NCI-H446 (cell line): ENCODE data around the gene DNAJB13.
"Not testable (repeated sequence)": the region's sequence is repeated elsewhere in the genome, so short reads cannot be mapped to it uniquely, and the experiment has no call there.

Experiments used
- DNase-seq, 2 experiments: peaks; one replicate each; lab custom pipeline; 2025; lab: John Stamatoyannopoulos, UW

The DNAJB13 gene

DNA sequence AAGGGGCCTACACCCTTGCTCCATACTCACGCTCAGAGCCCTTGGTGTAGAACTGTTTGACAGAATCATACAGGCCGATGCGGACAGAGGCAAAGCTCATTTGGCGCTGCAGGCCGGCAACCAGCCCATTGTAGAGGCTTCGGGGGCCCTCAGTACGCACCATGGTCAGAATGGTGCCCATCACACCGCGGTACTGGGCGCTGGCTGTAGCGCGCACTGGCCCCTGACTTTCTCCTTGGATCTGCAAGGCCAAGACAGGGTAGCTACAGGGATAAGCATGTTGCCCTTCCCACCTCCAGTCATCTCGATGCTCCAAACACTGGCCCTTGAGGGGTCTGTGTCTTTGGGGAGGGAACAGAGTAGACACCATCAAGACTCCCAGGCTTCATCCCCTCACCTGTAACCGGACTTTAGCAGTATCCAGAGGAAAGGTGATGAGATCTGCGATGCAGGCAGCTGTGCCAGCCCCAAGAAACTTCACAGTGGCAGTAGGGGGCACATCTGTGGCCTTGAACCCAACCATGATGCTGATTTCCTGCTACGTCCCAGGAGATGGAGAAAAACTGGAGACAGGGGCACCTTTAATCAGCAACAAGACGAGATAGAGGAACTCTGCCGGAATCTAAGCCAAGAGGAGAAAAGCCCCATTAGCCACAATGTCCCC lies 27.2 kb downstream of the DNAJB13 start:
- DNase-seq = no peak

DNA sequence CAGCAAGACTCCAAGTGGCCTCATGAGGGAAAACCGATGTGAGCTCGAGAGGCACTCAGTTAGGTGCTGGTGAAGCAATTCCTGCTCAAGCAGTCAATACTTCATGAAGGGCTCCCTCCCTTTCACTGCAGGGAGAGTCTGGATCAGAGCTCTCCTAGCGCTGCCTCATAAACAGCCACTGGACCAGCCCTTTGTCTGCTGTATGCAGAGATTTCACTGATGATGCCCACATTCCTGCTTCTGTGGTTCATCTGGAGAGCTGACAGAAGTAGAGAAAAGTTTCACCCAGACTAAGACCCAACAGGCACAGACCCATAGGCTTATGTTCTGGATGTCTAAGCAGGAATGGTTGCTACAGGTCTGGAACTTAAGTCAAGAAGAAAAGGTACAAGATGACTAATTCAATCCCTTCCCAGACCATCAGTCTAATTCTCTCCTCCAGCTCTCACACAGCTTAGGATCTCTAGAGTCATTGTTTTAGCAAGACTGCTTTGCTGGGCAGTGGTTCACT lies 27.8 kb downstream of the DNAJB13 start:
- no peak for DNase-seq

DNA sequence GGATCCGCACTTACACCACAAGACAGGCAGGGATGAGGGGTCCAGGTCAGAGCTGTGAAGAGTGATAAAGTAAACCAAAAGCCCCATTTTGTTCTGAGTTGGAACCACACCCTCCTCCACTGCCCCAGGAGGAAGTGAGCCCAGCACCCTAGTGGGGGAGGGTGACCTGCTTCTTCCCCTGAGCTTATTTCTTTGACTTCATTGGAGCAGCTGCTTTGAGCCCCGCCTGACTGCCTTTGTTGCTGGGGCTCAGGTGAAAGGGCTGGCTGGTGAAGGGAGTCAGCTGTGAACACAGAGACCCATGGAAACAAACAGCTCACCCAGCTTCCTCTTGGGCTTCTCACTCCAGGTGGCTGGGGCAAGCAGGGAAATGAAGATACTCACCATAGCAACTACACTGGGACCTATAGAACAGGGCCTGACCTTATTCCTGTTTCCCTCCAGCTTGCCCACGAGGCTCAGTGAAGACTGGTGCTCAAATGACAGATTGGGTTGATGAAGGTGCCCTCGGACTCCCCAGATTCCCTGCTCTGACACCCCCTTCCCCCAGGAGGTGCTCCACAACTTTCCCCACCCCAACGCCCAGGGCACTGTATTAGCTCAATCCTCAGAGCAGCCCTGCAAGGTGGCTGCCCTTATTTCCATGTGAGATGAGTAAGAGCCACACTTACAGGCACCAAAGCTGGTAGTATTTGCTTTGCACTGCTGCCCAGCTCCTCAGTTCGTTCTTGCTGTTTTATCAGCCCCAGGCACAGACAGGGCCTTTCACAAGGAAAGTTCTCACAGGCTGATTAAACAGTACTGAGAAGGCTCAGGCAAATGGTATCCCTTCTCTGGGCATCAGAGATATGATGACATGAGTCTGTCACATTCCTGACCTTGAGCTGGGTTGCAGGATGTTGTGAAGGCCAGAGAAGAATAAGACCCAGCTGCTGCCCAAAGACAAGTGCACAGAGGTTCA lies 29.5 kb downstream of the DNAJB13 start:
- DNase-seq = no peak

DNA sequence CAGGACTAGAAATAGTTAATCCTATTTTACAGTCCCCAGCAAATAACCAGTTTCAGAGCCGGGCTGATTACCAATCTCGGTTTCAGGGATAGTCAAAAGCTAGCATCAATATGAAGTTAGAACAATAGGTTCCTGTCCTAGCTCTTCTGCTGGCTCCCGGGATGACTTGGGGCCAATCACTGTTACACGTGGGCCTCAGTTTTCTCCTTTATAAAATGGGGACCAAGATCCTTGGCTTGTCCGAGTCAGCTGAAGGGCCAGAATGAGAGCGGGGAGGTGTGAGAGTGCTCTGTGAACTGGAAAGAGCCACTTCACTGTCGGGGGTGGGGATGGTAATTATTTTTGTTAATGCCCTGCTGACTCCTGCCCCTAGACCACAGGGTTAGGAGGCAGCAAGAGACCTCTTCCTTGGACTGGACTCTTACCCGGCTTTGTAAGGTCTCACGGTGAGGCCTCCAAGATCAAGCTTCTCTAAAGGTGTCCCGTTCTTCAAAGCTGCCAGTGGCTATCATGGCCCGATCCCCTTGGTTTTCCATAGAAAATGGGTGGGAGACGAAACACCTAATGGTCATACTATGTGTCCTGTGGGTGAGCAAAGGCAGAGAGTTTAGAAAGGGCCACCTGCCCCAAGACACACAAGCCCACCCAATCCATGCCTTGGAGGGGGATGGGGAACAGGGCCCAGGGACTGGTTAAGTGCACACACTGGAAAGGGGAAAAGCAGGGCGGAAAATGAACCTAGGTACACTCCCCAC lies 30.4 kb downstream of the DNAJB13 start:
- no peak for DNase-seq

DNA sequence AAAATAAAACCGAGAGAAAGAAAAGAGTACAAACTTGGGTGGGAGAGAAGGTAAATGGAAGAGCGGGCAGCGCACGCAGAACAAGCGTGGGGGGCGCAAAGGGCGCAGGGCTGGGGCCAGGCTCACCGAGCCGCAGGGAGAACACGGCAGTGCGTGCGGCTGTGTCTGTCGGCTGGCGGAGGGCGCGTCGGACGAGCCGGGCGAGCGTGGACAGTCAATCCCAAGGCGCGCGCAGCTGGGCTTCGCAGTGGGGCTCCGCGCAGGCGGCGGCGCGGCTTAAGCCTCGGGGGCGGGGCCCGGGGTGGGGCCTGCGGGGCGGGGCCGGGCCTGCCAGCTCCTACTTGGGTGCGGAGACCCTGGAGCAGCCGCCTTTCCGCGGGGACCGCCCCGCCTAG lies 31.8 kb downstream of the DNAJB13 start, which contains the start of gene UCP2:
Gene UCP2, minus strand, starts transcription at position 249 of the 395 bp plus-strand sequence. CDS start 4,465 bp downstream, outside the sequence.
- DNase-seq = peak; percentile 84 to 94

DNA sequence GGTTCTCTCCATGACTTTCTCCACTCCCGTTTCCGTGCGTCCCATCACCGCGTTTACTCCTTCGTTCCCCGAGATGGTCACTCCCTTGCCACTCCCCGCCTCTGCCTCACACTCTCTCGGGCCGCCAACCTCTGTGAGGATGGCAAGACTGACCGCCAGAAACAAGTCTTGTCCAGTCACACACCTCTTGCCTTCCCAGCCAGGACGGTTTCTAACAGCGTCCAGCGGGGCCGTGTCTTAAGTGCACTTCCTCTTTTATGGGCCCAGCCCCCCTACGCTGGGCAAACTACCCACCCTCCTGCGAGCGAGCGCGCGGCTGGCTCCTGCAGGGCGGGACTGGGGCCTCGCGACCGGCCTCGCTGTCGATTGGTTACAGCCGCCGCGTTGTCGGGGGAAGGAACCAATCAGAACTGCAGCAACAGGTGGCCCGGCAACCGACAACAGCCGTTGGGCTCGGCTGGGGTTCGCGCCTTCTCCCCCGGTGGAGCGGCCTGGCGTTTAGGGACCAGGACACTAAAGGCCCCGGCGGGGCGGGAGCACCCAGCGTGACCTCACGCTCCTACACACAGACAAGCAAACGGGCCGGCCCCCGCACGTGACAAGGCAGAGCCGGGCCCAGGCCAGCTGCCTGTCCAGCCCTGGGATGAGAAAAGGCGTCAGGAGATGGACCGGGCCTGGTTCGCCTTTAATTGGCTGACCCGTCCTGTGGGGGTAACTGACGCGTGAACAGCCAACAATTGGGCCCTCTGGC lies 32.3 kb downstream of the DNAJB13 start:
- peak; percentile 94 to 98 for DNase-seq

DNA sequence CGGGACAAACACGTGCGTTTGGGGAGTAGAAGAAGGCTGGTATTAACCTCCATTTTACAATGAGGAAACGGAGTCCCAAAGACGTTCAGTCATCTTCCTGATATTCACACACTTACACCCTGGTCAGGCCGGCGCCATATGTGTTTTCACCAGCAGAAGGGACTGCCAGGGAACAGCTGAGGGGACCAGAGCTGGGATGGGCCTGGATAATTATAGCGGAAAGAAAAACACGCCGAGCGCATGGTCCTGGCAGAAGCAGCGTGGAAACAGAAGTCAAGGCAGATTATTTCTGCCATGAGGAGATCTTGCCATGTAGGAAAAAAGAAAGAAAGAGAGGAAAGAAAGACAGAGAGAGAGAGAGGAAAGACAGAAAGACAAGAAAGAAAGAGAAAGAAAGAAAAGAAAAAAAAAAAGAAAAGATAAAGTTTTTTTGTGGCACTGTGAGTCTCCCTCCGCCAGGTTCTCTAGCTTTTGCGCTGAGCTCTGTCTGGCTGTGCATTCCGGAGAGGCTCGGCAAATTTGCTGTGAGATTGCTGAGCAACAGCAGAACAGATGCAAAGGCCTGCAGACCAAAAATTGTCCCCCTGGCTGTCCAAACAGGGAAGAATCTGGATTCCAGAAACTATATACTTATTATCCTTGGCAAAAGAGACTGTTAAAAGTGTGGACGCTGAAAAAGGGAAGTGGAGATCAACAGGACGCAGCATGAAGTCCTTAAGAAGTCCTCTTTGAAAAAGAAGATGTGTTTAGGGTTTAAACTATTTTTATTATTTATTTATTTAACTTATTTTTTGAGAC lies 33.1 kb downstream of the DNAJB13 start:
- peak; percentile 78 to 83 for DNase-seq

DNA sequence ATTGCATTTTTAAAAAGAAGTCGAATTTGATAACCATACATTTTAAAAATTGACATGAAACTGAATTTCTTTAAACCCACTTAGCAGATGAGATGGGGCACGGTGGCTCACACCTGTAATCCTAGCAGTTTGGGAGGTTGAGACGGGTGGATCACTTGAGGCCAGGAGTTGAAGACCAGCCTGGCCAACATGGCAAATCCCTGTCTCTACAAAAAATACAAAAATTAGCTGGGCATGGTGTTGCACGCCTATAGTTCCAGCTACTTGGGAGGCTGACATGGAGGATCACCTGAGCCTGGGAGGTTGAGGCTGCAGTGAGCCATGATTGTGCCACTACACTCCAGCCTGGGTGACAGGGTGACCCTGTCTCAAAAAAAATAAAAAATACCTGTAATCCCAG lies 34.8 kb downstream of the DNAJB13 start:
- DNase-seq = not testable (repeated sequence)

DNA sequence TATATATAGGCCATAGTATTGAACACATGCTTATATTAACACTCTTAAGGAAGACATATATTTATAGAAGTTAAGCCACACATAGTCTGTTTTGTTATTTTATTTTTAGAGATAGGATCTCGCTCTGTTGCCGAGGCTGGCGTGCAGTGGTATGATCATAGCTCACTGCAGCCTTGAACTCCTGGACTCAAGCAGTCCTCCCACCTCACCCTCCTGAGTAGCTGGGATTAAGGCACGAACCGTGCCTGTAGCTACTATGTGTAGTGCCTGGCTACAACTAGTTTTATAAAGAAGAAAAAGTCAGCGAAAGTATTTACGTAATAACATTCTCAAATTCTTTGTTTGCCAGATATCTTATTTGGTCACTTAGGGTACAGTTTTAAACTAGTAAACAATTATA lies 37.4 kb downstream of the DNAJB13 start:
- no peak for DNase-seq

DNA sequence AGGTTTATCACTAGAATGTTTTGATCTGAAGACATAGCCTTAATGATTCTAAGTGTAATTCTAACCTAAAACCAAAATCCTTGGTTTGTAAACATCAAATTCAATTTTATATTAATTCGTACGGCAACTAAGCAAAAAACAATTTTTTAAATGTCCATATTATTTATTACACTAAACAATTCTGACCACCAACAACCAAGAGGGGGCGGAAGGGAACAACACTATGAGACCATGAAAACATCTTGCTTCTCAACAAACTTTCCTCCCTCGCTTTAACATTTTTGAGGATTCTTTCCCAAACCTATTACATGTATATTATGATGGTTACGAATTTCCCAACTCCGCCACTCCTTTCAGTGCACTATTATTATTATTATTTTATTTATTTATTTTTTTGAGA lies 38.3 kb downstream of the DNAJB13 start:
- no peak for DNase-seq

DNA sequence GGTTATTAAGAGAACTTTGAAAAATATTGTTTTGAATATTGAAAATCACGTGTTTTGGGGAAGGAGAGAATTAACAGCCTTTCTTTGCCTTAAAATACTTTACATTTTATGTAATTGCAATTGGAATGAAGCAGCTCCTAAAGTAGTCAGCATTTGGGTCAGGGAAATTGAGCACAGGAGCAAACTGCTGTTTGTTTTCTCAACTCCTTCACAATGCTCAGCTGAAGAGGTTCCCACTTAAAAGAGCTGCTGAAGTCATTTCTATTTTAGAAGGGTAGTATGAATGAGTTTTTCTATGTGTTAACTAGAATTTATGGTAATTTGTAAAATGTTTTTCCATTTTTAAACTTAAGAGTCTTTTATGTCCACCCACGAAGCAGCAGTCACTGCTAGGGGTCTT lies 39.9 kb downstream of the DNAJB13 start:
- DNase-seq = no peak

DNA sequence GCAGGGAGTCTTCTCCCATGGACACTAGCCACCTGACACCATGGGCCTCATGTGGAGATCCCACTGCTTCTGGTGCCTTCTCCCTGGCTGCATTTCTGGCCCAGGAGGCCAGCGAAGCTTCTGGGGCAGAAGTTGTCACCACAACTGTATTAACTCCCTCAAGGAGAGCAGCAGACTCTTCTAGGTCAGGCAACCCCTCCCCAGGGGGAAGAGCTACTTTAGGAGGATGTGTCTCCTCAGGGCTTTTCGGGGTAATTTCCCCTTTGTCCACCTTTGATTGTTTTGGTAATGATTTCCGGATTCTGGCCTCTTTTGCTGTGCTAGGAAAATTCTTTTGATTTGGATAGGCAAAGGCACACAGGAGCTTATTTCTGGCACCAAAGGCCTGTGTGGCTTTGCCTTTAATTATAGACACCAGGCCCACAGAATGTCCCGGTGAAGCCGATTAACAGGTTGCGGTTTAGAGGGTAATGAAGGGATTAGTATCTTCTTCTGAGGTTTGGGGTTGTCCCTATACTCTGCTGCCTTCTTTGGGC lies 40.7 kb downstream of the DNAJB13 start:
- DNase-seq = no peak

DNA sequence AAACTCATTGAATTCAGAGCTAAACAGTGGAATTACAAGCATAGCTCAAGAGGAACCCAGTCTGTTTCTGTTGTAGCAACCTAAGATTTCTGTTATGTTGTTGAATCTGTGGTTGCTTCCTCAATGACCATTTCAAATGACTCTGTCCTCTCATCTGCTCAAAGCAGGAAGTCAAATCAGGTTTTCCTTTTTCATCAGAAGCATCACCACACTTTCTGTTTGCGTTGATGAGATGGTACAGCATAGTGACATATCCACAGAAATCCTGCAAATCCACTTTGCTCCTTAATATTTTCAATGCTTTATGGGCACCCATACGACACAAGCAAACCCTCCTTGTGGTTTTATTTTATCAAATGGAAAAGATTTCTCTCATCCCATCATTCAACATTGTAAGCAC lies 44.4 kb downstream of the DNAJB13 start:
- DNase-seq = no peak

DNA sequence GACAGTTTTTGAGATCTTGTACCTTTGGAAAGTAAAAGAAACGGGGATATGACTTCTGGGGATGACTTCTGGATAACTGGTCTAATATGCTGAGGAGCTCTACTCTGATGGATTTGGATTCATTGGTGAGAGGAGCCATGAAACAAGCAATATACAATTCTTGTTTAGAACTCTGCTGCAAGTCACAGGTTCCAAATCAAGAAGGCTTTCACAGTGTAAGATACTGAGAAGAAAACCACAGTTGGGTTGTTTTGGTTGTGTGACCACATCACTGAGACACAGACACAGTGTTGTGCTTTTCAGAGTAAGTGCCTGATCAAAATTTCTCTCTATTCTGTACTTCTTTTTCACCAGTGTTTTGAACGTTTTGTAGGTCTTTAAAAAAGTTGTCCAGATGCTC lies 44.9 kb downstream of the DNAJB13 start:
- no peak for DNase-seq

DNA sequence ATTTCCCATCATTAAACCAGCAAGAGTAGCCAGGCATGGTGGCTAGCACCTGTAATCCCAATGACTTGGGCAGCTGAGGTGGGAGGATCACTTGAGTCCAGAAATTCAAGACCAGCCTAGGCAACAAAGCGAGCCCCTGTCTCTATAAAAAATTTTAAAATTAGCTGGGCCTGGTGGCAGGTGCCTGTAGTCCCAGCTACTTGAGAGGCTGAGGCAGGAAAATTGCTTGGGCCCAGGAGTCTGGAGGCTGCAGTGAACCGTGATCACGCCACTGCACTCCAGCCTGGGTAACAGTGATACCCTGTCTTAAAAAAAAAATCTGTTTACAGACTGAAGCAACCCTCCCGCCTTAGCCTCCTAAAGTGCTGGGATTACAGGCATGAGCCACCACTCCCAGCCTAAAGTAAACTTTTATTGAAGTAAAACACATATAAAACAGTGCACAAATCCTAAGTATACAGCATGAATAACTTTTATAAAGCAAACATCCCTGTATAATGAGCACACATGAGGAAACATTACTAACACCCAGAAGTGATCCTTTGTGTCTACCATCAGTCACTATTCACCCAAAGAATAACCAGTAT lies 45.4 kb downstream of the DNAJB13 start:
- no peak for DNase-seq

DNA sequence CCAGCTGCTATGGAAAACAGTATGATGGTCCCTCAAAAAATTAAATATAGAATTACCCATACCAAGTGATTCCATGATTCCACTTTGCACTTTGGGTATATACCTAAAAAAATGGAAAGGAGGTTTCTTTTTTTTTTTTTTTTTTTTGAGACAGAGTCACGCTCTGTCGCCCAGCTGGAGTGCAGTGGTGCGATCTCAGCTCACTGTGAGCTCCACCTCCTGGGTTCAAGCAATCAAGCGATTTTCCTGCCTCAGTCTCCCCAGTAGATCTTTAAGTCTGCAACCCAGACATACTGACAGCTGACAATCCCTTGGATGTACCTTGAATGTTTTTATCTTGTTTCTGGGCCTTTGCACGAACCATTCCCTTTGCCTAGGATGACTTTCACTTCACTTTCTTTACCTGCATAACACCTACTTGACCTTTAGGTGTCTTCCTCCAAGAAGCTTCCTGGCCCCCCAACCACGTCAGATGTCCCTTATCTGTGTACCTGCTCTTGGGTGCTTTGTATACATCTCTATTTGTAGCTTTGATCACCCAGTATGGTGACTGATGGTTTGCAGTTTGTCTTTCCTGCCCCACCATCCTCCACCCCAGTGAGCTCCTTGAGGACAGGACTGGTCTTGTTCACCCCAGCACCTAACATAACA lies 46.4 kb downstream of the DNAJB13 start:
- no peak for DNase-seq

DNA sequence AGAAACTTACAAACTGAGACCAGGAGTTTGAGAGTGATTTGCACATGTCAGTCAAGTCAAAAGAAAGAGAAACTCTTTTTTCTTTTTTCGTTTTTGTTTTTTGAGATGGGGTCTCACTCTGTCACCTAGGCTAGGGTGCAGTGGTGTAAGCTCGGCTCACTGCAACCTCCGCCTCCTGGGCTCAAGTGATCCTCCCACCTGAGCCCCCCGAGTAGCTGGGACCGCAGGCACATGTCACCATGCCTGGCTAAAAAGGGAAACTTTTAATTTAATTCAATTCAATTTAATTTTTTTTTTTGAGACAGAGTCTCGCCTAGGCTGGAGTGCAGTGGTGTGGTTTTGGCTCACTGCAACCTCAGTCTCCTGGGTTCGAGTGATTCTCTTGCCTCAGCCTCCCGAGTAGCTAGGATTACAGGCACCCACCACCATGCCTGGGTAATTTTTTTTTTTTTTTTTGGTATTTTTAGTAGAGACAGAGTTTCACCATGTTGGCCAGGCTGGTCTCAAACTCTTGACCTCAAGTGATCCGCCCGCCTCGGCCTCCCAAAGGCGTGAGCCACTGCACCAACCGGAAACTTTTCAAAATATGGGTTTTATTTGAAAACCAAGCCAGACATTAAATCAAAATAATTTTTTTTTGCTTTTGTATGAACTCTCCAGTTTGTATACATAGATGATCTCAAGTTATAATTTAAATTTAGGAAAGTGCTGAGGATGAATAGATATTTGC lies 48.2 kb downstream of the DNAJB13 start:
- no peak for DNase-seq

DNA sequence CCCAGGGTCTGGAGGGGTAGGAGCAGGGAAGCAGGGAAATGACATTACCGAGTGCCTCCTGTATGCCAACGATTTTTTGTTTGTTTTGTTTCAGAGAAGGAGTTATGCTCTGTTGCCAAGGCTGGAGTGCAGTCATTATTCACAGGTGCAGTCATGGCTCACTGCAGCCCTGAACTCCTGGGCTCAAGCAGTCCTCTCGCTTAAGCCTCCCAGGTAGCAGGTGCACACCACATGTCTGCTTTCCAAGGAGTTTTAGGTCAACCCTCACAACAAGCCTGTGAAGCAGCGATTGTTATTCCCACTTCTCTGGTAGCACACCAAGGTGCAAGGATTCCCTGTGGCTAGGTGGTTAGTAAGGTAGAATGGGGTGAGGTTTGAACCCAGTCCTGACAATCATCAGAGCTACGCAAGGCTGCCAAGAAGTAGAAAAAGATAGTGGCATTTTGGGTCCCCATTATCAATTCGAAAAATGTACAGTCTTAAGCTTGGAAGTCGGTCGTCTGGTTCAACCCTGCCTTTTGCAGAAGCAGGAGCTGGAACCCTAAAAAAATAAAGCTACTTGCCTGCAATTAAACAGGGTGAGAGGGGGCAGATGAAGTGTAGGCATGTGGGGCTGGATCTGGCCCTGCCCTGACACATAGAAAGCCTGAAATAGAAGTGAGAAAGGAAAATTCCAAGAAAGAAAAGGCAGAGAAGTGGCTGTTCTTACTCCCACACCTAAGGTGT lies 48.9 kb downstream of the DNAJB13 start:
- DNase-seq = no peak
